OCI-LY7 (cell line): ENCODE results near the gene RBP5. TPM values are rescaled to one million over a fixed set of nuclear protein-coding genes. Genes with fewer than 3 reads are reported as not detected.

Experiments used
- BruUV-seq: library from RNA; stranded (reverse); fragments of 400-500 nt; replicated peaks from 2 replicates; lab custom pipeline; 2021; lab: Mats Ljungman, UMichigan
- CTCF ChIA-PET: fragments of 300-600 bp; sonication (Branson Sonifier 250); formaldehyde crosslinking; loops from one replicate; lab custom pipeline; 2022; ENCODE audit warnings: antibody characterized with exemption; ENCODE audit not compliant: unreplicated experiment; lab: Charles Lee
- POLR2A ChIA-PET: fragments of 300-600 bp; sonication (Branson Sonifier 250); formaldehyde crosslinking; loops from one replicate; lab custom pipeline; 2022; ENCODE audit warnings: antibody characterized with exemption; lab: Charles Lee
- DNase-seq: peaks from one replicate; pipeline ENCODE4 v3.0.0-alpha.2; 2015; ENCODE audit warnings: low spot score
- H2AFZ ChIP-seq: fragments of 200-600 bp; sonication (generic), shearing (Covaris generic); 2 replicates; pipeline ENCODE4 v1.6.1; 2014; ENCODE audit warnings: mild to moderate bottlenecking, antibody characterized with exemption, low read length, moderate library complexity
- H3K27ac ChIP-seq: fragments of 200-600 bp; sonication (generic); 2 replicates; pipeline ENCODE4 v1.5.1; 2014; ENCODE audit warnings: mixed run types, low read depth, mild to moderate bottlenecking, moderate library complexity, low read length, inconsistent platforms; ENCODE audit not compliant: poor library complexity, severe bottlenecking
- H3K36me3 ChIP-seq: fragments of 200-600 bp; sonication (generic); 2 replicates; pipeline ENCODE4 v1.6.1; 2014; ENCODE audit warnings: mild to moderate bottlenecking, antibody characterized with exemption, low read length, moderate library complexity, mixed read lengths; ENCODE audit not compliant: insufficient read depth
- H3K4me1 ChIP-seq: fragments of 200-600 bp; sonication (generic); 2 replicates; pipeline ENCODE4 v1.5.1; 2014; ENCODE audit warnings: mild to moderate bottlenecking, low read length; ENCODE audit not compliant: insufficient read depth, poor library complexity, severe bottlenecking
- H3K4me2 ChIP-seq: fragments of 200-600 bp; sonication (generic); 2 replicates; pipeline ENCODE4 v1.6.1; 2014; ENCODE audit warnings: mild to moderate bottlenecking, low read length
- H3K4me3 ChIP-seq: fragments of 200-600 bp; sonication (generic); 2 replicates; pipeline ENCODE4 v1.5.1; 2014; ENCODE audit warnings: mild to moderate bottlenecking, low read depth, low read length; ENCODE audit not compliant: poor library complexity, severe bottlenecking
- H3K79me2 ChIP-seq: fragments of 200-600 bp; sonication (generic); 2 replicates; pipeline ENCODE4 v1.6.1; 2016; ENCODE audit warnings: low read depth, mild to moderate bottlenecking, low read length, moderate library complexity, mixed read lengths; ENCODE audit not compliant: insufficient read depth
- H3K9me2 ChIP-seq: fragments of 200-600 bp; sonication (generic); 2 replicates; pipeline ENCODE4 v1.6.1; 2016; ENCODE audit warnings: mild to moderate bottlenecking, low read length, mixed read lengths; ENCODE audit not compliant: insufficient read depth
- H3K9me3 ChIP-seq: fragments of 200-600 bp; sonication (generic); 2 replicates; pipeline ENCODE4 v1.6.1; 2014; ENCODE audit warnings: mild to moderate bottlenecking, mixed run types, low read length, mixed read lengths
- H4K20me1 ChIP-seq: fragments of 200-600 bp; sonication (generic); 2 replicates; pipeline ENCODE4 v1.6.1; 2014; ENCODE audit warnings: mild to moderate bottlenecking, antibody characterized with exemption, low read length, moderate library complexity, mixed read lengths; ENCODE audit not compliant: insufficient read depth
- EZH2phosphoT487 ChIP-seq: fragments of 200-600 bp; sonication (generic); IDR thresholded peaks from 2 replicates; pipeline ENCODE4 v1.6.1; 2018; ENCODE audit warnings: low read depth, borderline replicate concordance, mild to moderate bottlenecking, mixed run types, antibody characterized with exemption, low read length, moderate library complexity, mixed read lengths
- intact Hi-C: fragments of 100-400 bp; cut with micrococcal nuclease; formaldehyde crosslinking; loops from one replicate; pipeline ENCODE4 v1.10.0; 2022; ENCODE audit not compliant: unreplicated experiment
- total RNA-seq, 2 experiments: library from RNA; depleted of rRNA in 1 of 2; stranded (reverse); fragments of >200 nt in 1 of 2; shearing (Covaris generic) in 1 of 2; gene quantifications; 2 replicates each; pipeline ENCODE4 v1.2.3, GENCODE V29; 2014 to 2022
- TF ChIP-seq, protein P1 (sequence below): fragments of 200-600 bp; sonication (generic); conservative IDR thresholded peaks from 2 replicates; pipeline ENCODE4 v1.5.1; 2014; ENCODE audit warnings: mild to moderate bottlenecking, antibody characterized with exemption, low read length, moderate library complexity, mixed read lengths

RBP5 gene
- total RNA-seq, 2 experiments from 2014 or later: 0.70 TPM; not detected in 1

DNA sequence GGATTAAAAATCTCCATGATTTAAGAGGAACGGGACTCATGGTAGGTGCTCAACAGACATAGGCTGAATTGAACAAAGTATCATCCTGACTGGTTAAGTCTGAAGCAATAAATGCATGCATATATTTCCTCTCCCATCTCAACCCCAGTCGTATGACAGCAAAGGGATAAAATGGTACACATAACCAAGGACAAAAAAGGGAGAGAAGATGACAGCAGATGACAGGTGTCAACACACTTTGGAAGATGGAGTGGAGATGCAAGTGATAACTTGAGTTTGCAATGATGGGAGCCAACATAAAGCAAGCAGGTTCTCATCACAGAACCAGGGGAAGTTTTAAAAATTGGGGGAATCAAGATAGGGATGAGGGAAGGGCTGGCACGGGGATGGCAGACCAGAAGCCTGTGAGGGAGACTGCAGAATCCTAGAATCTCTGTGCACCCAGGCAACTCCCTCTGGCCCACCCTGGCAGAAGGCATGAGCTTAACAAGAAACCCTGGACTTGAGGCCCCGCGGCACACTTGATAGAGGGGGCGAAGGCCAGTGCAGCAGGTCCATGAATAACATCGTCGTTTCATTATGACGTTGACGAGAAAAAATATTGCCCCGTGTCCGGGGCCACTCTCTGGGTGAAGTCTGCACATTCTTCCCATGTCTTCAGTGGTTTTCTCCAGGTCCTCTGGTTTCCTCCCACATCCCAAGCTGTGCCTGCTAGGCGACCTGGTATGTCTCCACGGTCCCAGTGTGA, 24.7 kb downstream of the RBP5 start:
- Histone ChIP-seq H4K20me1 (no peaks in the 10 kb centered on the region), H3K27ac (no peak overlapping the region), H2AFZ (no peak overlapping the region), H3K4me3 (no peak overlapping the region), H3K9me2 (no peaks in the 10 kb centered on the region), H3K9me3 (peaks cover 16% of the 10 kb centered on the region), H3K79me2 (no peaks in the 10 kb centered on the region), H3K36me3 (no peaks in the 10 kb centered on the region), H3K4me2 (no peak overlapping the region), H3K4me1 (peaks cover 10% of the 10 kb centered on the region)
- BruUV-seq: no TSS peak
- intact Hi-C loops: no loop called here
- no peak for DNase-seq
- ChIA-PET POLR2A (no interaction called here), CTCF (interaction anchor here (0.5 kb wide), 1 partner anchor 121 kb away, joined by 3 read pairs; no protein-coding TSS in a partner anchor)
- TF ChIP-seq, protein P1, sequence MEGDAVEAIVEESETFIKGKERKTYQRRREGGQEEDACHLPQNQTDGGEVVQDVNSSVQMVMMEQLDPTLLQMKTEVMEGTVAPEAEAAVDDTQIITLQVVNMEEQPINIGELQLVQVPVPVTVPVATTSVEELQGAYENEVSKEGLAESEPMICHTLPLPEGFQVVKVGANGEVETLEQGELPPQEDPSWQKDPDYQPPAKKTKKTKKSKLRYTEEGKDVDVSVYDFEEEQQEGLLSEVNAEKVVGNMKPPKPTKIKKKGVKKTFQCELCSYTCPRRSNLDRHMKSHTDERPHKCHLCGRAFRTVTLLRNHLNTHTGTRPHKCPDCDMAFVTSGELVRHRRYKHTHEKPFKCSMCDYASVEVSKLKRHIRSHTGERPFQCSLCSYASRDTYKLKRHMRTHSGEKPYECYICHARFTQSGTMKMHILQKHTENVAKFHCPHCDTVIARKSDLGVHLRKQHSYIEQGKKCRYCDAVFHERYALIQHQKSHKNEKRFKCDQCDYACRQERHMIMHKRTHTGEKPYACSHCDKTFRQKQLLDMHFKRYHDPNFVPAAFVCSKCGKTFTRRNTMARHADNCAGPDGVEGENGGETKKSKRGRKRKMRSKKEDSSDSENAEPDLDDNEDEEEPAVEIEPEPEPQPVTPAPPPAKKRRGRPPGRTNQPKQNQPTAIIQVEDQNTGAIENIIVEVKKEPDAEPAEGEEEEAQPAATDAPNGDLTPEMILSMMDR: no peak
- no peak for TF ChIP-seq EZH2phosphoT487

DNA sequence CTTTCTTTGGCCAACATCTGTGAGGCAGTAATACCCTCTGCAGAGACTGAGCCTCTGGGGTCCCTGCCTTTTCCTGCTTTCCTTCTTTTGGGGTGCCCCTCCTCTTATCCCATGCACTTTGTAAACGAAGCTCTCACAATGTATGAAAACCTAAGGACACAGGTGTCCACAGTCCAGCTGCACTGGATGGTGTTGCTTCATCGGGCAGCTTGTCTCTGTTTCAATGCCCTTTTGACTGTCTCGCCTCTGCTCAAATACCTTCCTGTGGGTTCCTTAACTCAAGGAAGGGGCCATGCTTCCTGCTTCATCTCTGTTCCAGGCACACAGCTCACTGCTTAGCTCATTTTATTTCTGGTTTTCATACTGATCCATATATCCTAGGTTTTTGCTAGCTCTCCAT, 26.1 kb downstream of the RBP5 start:
- no peak overlapping the region for H3K27ac ChIP-seq
- H3K4me2 ChIP-seq: no peak overlapping the region
- BruUV-seq: no TSS peak
- no peaks in the 10 kb centered on the region for H3K79me2 ChIP-seq
- intact Hi-C loops: no loop called here
- H2AFZ ChIP-seq: no peak overlapping the region
- ChIA-PET CTCF (interaction anchor here (0.6 kb wide), 1 partner anchor 13 kb away, joined by 3 read pairs; no protein-coding TSS in a partner anchor), POLR2A (no interaction called here)
- no peaks in the 10 kb centered on the region for H3K4me1 ChIP-seq
- no peaks in the 10 kb centered on the region for H4K20me1 ChIP-seq
- H3K9me2 ChIP-seq: no peaks in the 10 kb centered on the region
- no peak overlapping the region for H3K4me3 ChIP-seq
- peaks cover 16% of the 10 kb centered on the region for H3K9me3 ChIP-seq
- H3K36me3 ChIP-seq: no peaks in the 10 kb centered on the region
- TF ChIP-seq EZH2phosphoT487: no peak
- TF ChIP-seq, protein P1: no peak
- no peak for DNase-seq

DNA sequence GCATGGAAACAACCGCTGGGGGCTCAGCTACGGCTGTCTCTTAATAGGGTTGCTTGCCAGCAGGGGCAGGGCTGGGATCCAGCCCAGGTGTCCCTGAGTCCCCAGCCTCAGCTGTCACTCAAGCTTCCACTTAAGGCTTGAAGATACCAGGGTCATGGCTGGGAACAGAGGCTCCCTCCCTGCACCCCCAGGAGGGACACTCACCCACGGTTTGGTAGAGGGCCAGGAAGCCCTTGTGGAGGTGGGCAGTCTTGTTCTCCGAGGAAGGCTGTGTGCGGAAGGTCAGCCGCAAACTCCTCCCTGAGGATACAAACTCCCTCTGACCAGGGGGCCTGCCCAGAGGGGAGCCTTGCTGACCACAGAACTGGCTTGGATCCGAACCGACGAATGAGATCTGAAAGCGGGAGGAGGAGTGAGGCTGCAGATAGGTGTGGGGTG, 27.0 kb downstream of the RBP5 start:
- no peak overlapping the region for H3K4me2 ChIP-seq
- intact Hi-C loops: no loop called here
- ChIA-PET POLR2A (no interaction called here), CTCF (no interaction called here)
- H3K4me3 ChIP-seq: no peak overlapping the region
- no peaks in the 10 kb centered on the region for H3K36me3 ChIP-seq
- no TSS peak for BruUV-seq
- no peak overlapping the region for H2AFZ ChIP-seq
- TF ChIP-seq EZH2phosphoT487: no peak
- TF ChIP-seq, protein P1: no peak
- DNase-seq: no peak
- H4K20me1 ChIP-seq: no peaks in the 10 kb centered on the region
- H3K4me1 ChIP-seq: no peaks in the 10 kb centered on the region
- H3K9me3 ChIP-seq: peaks cover 14% of the 10 kb centered on the region
- no peaks in the 10 kb centered on the region for H3K9me2 ChIP-seq
- H3K79me2 ChIP-seq: no peaks in the 10 kb centered on the region
- H3K27ac ChIP-seq: no peak overlapping the region
